ENCODE data around the gene XYLB. TPM values are rescaled to one million over a fixed set of nuclear protein-coding genes. Genes with fewer than 3 reads are reported as not detected.
"Not testable (repeated sequence)": the region's sequence is repeated elsewhere in the genome, so short reads cannot be mapped to it uniquely, and the experiment has no call there.

XYLB gene
- total RNA-seq, 1 donor, result 10.1 TPM

DNA sequence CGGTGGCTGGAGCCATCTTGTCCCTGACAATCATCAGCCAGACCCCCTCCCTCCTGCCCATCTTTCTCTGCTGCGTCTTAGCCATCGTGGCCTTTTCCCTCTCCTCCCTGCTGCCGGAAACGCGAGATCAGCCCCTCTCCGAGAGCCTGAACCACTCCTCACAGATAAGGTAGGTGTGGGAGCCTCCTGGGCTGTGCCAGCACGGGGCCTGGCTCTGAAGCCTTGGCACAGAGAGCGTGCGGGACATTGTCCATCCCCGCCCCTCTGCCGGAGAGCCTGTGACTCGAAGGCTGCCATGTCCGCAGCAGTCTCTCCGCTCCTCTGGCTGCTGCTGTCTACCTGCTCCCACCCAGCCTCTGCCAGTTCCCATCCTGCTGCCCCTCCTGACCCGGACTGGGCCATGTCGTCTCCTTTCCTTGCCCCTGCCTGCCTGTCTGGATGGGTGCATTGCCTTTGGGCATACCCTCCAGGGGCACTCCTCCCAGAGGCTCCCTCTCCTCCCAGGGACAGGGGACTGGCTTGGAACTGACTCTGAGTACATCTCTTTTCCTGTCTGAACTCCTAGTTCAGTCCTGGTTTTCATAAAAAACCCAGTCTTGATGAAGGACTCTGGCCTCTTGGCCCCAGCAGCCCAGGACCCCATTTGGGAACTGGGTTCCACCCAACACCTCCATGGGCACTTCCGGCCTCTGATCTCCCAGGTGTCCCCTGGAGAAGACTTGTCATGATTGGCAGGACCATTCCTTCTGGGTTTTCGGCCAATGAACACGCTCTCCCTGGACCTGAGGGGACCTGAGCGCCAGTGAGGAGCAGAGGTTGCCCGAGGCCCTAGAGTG, 30.0 kb upstream of the XYLB start:
- no peak for TF ChIP-seq CTCF (IDR thresholded peaks at IDR 0.05; ENCODE audit: extremely low read depth, low read depth, low read length)
- Histone ChIP-seq H2AFZ (ENCODE audit: low read length) (no peak overlapping the region), H3K79me2 (ENCODE audit: insufficient read depth, low read length) (no peaks in the 10 kb centered on the region), H3K36me3 (ENCODE audit: insufficient read depth, low read length) (no peaks in the 10 kb centered on the region), H3K9me3 (ENCODE audit: low read depth, low read length) (no peaks in the 10 kb centered on the region), H3K27me3 (ENCODE audit: insufficient read depth, low read length) (no peaks in the 10 kb centered on the region), H3K4me3 (ENCODE audit: insufficient read depth, low read length) (no peak overlapping the region), H3K4me1 (ENCODE audit: insufficient read depth, low read length) (no peaks in the 10 kb centered on the region), H3K4me2 (ENCODE audit: insufficient read depth, low read length) (no peak overlapping the region), H4K20me1 (ENCODE audit: insufficient read depth, low read length) (no peaks in the 10 kb centered on the region), H3K27ac (ENCODE audit: low read depth, low read length) (no peak overlapping the region)
- no peak for DNase-seq (ENCODE audit: insufficient read length, low spot score, missing footprints)

- no peaks in the 10 kb centered on the region for H3K9me3 ChIP-seq (ENCODE audit: low read depth, low read length)
- DNase-seq (ENCODE audit: insufficient read length, low spot score, missing footprints), result no peak
- no peak overlapping the region for H2AFZ ChIP-seq (ENCODE audit: low read length)
- no peaks in the 10 kb centered on the region for H3K36me3 ChIP-seq (ENCODE audit: insufficient read depth, low read length)
- H3K4me3 ChIP-seq (ENCODE audit: insufficient read depth, low read length), result no peak overlapping the region
- no peaks in the 10 kb centered on the region for H4K20me1 ChIP-seq (ENCODE audit: insufficient read depth, low read length)
- no peaks in the 10 kb centered on the region for H3K79me2 ChIP-seq (ENCODE audit: insufficient read depth, low read length)
- no peak overlapping the region for H3K4me2 ChIP-seq (ENCODE audit: insufficient read depth, low read length)
- no peaks in the 10 kb centered on the region for H3K4me1 ChIP-seq (ENCODE audit: insufficient read depth, low read length)
- H3K27ac ChIP-seq (ENCODE audit: low read depth, low read length), result no peak overlapping the region
- no peaks in the 10 kb centered on the region for H3K27me3 ChIP-seq (ENCODE audit: insufficient read depth, low read length)
- no peak for TF ChIP-seq CTCF (IDR thresholded peaks at IDR 0.05; ENCODE audit: extremely low read depth, low read depth, low read length)
These were observed 29.3 kb upstream of the XYLB start for GRCh38 chr3:38317192-38317759.

GRCh38 chr3:38318766-38319671, 27.6 kb upstream of the XYLB start:
- DNase-seq (ENCODE audit: insufficient read length, low spot score, missing footprints), result peak; percentile 72
- H3K27me3 ChIP-seq (ENCODE audit: insufficient read depth, low read length), result peaks cover 4% of the 10 kb centered on the region
- H3K27ac ChIP-seq (ENCODE audit: low read depth, low read length), result no peak overlapping the region
- TF ChIP-seq CTCF (IDR thresholded peaks at IDR 0.05; ENCODE audit: extremely low read depth, low read depth, low read length), result no peak
- no peak overlapping the region for H3K4me2 ChIP-seq (ENCODE audit: insufficient read depth, low read length)
- H3K79me2 ChIP-seq (ENCODE audit: insufficient read depth, low read length), result no peaks in the 10 kb centered on the region
- no peak overlapping the region for H2AFZ ChIP-seq (ENCODE audit: low read length)
- H3K4me3 ChIP-seq (ENCODE audit: insufficient read depth, low read length), result no peak overlapping the region
- H3K36me3 ChIP-seq (ENCODE audit: insufficient read depth, low read length), result no peaks in the 10 kb centered on the region
- H4K20me1 ChIP-seq (ENCODE audit: insufficient read depth, low read length), result no peaks in the 10 kb centered on the region
- no peaks in the 10 kb centered on the region for H3K4me1 ChIP-seq (ENCODE audit: insufficient read depth, low read length)
- no peaks in the 10 kb centered on the region for H3K9me3 ChIP-seq (ENCODE audit: low read depth, low read length)

- H3K27me3 ChIP-seq (ENCODE audit: insufficient read depth, low read length); H3K4me2 ChIP-seq (ENCODE audit: insufficient read depth, low read length); H3K4me3 ChIP-seq (ENCODE audit: insufficient read depth, low read length); H3K9me3 ChIP-seq (ENCODE audit: low read depth, low read length); DNase-seq (ENCODE audit: insufficient read length, low spot score, missing footprints); H2AFZ ChIP-seq (ENCODE audit: low read length); H3K79me2 ChIP-seq (ENCODE audit: insufficient read depth, low read length); H3K27ac ChIP-seq (ENCODE audit: low read depth, low read length); H3K4me1 ChIP-seq (ENCODE audit: insufficient read depth, low read length); H4K20me1 ChIP-seq (ENCODE audit: insufficient read depth, low read length); H3K36me3 ChIP-seq (ENCODE audit: insufficient read depth, low read length): not testable (repeated sequence)
These were observed 25.9 kb upstream of the XYLB start for GRCh38 chr3:38320638-38321037.

Measured in osteoblast (primary cell).